Measurements from ENCODE around the gene USP37.

The USP37 gene

DNA sequence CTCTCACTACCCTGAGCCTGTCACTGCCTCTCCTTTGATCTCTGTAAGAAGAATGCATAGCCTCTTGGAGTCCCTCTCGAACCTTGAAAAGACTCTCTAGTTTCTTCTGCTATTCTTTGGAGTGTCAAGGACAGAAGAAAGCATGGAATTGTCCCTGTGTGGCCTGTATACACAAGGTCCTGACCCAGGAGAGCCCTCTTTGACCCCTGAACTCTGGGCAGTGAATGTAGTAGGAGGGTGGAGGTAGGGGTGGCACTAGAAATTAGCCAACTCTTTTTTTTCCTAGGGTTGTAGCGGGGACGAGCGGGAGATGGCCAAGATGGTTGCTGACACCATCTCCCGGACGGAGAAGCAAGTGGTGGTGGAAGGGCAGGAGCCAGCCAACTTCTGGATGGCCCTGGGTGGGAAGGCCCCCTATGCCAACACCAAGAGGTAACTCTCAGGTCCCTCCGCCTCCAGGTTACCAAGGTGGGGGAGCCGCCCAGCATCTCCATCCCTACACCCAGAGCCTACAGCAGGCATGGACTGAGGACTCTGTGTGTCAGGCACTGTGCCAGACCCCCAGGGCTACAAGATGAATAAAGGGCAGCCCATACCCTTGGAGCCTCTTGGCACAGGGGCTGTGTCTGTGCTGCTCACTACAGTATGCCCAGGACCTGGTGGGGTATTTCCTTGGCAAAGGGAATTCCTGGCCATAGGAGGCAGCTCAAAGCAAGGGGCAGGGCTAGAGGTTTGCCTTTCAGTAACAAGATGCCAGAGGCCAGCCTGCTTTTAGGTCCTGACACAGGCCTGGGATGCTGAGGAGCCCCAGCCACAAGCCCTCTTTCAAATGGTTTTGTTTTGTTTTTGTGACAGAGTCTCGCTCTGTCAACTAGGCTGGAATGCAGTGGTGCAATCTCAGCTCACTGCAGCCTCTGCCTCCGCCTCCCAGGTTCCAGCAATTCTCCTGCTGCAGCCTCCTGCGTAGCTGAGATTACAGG lies 132.9 kb downstream of the USP37 start:
- TF ChIP-seq CTCF (IDR thresholded peaks at IDR 0.05; ENCODE audit: insufficient read depth, low read length, poor library complexity, severe bottlenecking), result no peak
- H3K36me3 ChIP-seq (ENCODE audit: control insufficient read depth, insufficient read depth, low read length), result no peaks in the 10 kb centered on the region
- no peak for DNase-seq (ENCODE audit: extremely low read depth, insufficient read length)
- no peak overlapping the region for H3K4me3 ChIP-seq (replicated peaks; ENCODE audit: low read depth, low read length)
- no peaks in the 10 kb centered on the region for H3K27me3 ChIP-seq (replicated peaks; ENCODE audit: control insufficient read depth, insufficient read depth, low read length)

DNA sequence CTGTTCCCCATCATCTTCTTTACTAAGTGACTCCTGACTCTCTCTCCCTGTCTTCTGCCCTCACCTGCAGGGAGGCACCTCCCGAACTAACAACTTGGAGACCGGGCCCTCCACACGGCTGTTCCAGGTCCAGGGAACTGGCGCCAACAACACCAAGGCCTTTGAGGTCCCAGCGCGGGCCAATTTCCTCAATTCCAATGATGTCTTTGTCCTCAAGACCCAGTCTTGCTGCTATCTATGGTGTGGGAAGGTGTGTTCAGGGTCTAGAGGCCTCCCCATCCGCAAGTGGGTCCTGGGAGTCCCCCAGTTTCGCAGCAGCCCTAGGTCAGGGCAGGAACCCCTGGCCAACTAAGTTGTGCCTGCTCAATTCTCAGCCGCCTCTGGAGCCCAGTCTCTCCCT lies 133.7 kb downstream of the USP37 start:
- Histone ChIP-seq H3K36me3 (ENCODE audit: control insufficient read depth, insufficient read depth, low read length) (no peaks in the 10 kb centered on the region), H3K4me3 (replicated peaks; ENCODE audit: low read depth, low read length) (no peak overlapping the region), H3K27me3 (replicated peaks; ENCODE audit: control insufficient read depth, insufficient read depth, low read length) (no peaks in the 10 kb centered on the region)
- no peak for TF ChIP-seq CTCF (IDR thresholded peaks at IDR 0.05; ENCODE audit: insufficient read depth, low read length, poor library complexity, severe bottlenecking)
- DNase-seq (ENCODE audit: extremely low read depth, insufficient read length), result no peak

GRCh38 chr2:218432676-218433365 lies 135.3 kb downstream of the USP37 start:
- H3K36me3 ChIP-seq (ENCODE audit: control insufficient read depth, insufficient read depth, low read length), result no peaks in the 10 kb centered on the region
- no peak for DNase-seq (ENCODE audit: extremely low read depth, insufficient read length)
- H3K27me3 ChIP-seq (replicated peaks; ENCODE audit: control insufficient read depth, insufficient read depth, low read length), result no peaks in the 10 kb centered on the region
- H3K4me3 ChIP-seq (replicated peaks; ENCODE audit: low read depth, low read length), result no peak overlapping the region
- no peak for TF ChIP-seq CTCF (IDR thresholded peaks at IDR 0.05; ENCODE audit: insufficient read depth, low read length, poor library complexity, severe bottlenecking)

GRCh38 chr2:218431878-218432277 lies 136.3 kb downstream of the USP37 start:
- TF ChIP-seq CTCF (IDR thresholded peaks at IDR 0.05; ENCODE audit: insufficient read depth, low read length, poor library complexity, severe bottlenecking), result no peak
- Histone ChIP-seq H3K36me3 (ENCODE audit: control insufficient read depth, insufficient read depth, low read length) (no peaks in the 10 kb centered on the region), H3K4me3 (replicated peaks; ENCODE audit: low read depth, low read length) (no peak overlapping the region), H3K27me3 (replicated peaks; ENCODE audit: control insufficient read depth, insufficient read depth, low read length) (no peaks in the 10 kb centered on the region)
- DNase-seq (ENCODE audit: extremely low read depth, insufficient read length), result no peak

- no peak for DNase-seq (ENCODE audit: extremely low read depth, insufficient read length)
- H3K27me3 ChIP-seq (replicated peaks; ENCODE audit: control insufficient read depth, insufficient read depth, low read length), result no peaks in the 10 kb centered on the region
- no peaks in the 10 kb centered on the region for H3K36me3 ChIP-seq (ENCODE audit: control insufficient read depth, insufficient read depth, low read length)
- no peak overlapping the region for H3K4me3 ChIP-seq (replicated peaks; ENCODE audit: low read depth, low read length)
- TF ChIP-seq CTCF (IDR thresholded peaks at IDR 0.05; ENCODE audit: insufficient read depth, low read length, poor library complexity, severe bottlenecking), result no peak
Measured at GRCh38 chr2:218430721-218431120, 137.4 kb downstream of the USP37 start.
